H9 (cell line): Measurements from ENCODE around the gene GPM6B. TPM values are rescaled to one million over a fixed set of nuclear protein-coding genes. Genes with fewer than 3 reads are reported as not detected.

Source experiments
- DNase-seq: peaks from one replicate; pipeline ENCODE4 v3.0.0-alpha.2; 2017
- H2AFZ ChIP-seq: one replicate; pipeline ENCODE4 v1.6.1; 2013; ENCODE audit warnings: mild to moderate bottlenecking, low read length, control low read depth, moderate library complexity
- H2AK5ac ChIP-seq: 2 replicates; pipeline ENCODE4 v1.6.1; 2013; ENCODE audit warnings: low read length, control low read depth, mixed read lengths; ENCODE audit not compliant: insufficient read length
- H2BK120ac ChIP-seq: one replicate; pipeline ENCODE4 v1.6.1; 2013; ENCODE audit warnings: low read depth, mild to moderate bottlenecking, low read length, control low read depth, inconsistent platforms; ENCODE audit not compliant: poor library complexity, severe bottlenecking
- H2BK12ac ChIP-seq: 2 replicates; pipeline ENCODE4 v1.6.1; 2013; ENCODE audit warnings: low read length, control low read depth, mixed read lengths, low read depth; ENCODE audit not compliant: insufficient read length
- H2BK15ac ChIP-seq: 2 replicates; pipeline ENCODE4 v1.6.1; 2013; ENCODE audit warnings: low read depth, low read length, control low read depth
- H2BK20ac ChIP-seq: one replicate; pipeline ENCODE4 v1.6.1; 2013; ENCODE audit warnings: low read depth, mild to moderate bottlenecking, low read length, control low read depth, inconsistent platforms; ENCODE audit not compliant: poor library complexity, severe bottlenecking
- H2BK5ac ChIP-seq: 2 replicates; pipeline ENCODE4 v1.6.1; 2013; ENCODE audit warnings: low read length, control low read depth, mixed read lengths; ENCODE audit not compliant: insufficient read length
- H3K14ac ChIP-seq: 2 replicates; pipeline ENCODE4 v1.6.1; 2013; ENCODE audit warnings: low read length, control low read depth; ENCODE audit not compliant: insufficient read depth
- H3K18ac ChIP-seq: 2 replicates; pipeline ENCODE4 v1.6.1; 2013; ENCODE audit warnings: low read depth, mild to moderate bottlenecking, mixed read lengths, low read length, control low read depth; ENCODE audit not compliant: insufficient read length
- H3K23ac ChIP-seq: 2 replicates; pipeline ENCODE4 v1.6.1; 2013; ENCODE audit warnings: low read length, control low read depth, mixed read lengths, low read depth; ENCODE audit not compliant: insufficient read length
- H3K23me2 ChIP-seq: 2 replicates; pipeline ENCODE4 v1.6.1; 2013; ENCODE audit warnings: low read depth, mild to moderate bottlenecking, mixed read lengths, low read length, control low read depth; ENCODE audit not compliant: insufficient read length, poor library complexity, severe bottlenecking
- H3K27ac ChIP-seq: 2 replicates; pipeline ENCODE4 v1.5.1; 2013; ENCODE audit warnings: low read length, control low read depth, mixed read lengths, low read depth; ENCODE audit not compliant: insufficient read length
- H3K27me3 ChIP-seq: 2 replicates; pipeline ENCODE4 v1.6.1; 2013; ENCODE audit warnings: low read length, control low read depth, inconsistent platforms; ENCODE audit not compliant: insufficient read depth
- H3K4ac ChIP-seq: 2 replicates; pipeline ENCODE4 v1.6.1; 2013; ENCODE audit warnings: low read depth, mild to moderate bottlenecking, control low read depth, inconsistent platforms, low read length, moderate library complexity
- H3K4me1 ChIP-seq: 2 replicates; pipeline ENCODE4 v1.6.1; 2013; ENCODE audit warnings: low read length, control low read depth, inconsistent platforms; ENCODE audit not compliant: insufficient read depth
- H3K4me2 ChIP-seq: 2 replicates; pipeline ENCODE4 v1.6.1; 2013; ENCODE audit warnings: low read length, control low read depth, mixed read lengths; ENCODE audit not compliant: insufficient read length, insufficient read depth
- H3K56ac ChIP-seq: 2 replicates; pipeline ENCODE4 v1.6.1; 2013; ENCODE audit warnings: low read depth, mild to moderate bottlenecking, mixed read lengths, low read length, control low read depth; ENCODE audit not compliant: insufficient read length
- H3K79me1 ChIP-seq: 2 replicates; pipeline ENCODE4 v1.6.1; 2013; ENCODE audit warnings: low read depth, mild to moderate bottlenecking, moderate library complexity, low read length, control low read depth, inconsistent platforms; ENCODE audit not compliant: insufficient read depth, poor library complexity, severe bottlenecking
- H3K79me2 ChIP-seq: 2 replicates; pipeline ENCODE4 v1.6.1; 2013; ENCODE audit warnings: low read length, control low read depth, inconsistent platforms; ENCODE audit not compliant: insufficient read depth
- H3K9ac ChIP-seq: 2 replicates; pipeline ENCODE4 v1.6.1; 2013; ENCODE audit warnings: low read length, control low read depth, mixed read lengths; ENCODE audit not compliant: insufficient read length; ENCODE audit errors: extremely low read depth
- H3K9me3 ChIP-seq: one replicate; pipeline ENCODE4 v1.6.1; 2013; ENCODE audit warnings: low read depth, low read length, inconsistent platforms; ENCODE audit not compliant: control insufficient read depth
- H3T11ph ChIP-seq: one replicate; pipeline ENCODE4 v1.6.1; 2013; ENCODE audit warnings: mild to moderate bottlenecking, low read length, control low read depth, inconsistent platforms
- H4K20me1 ChIP-seq: one replicate; pipeline ENCODE4 v1.6.1; 2013; ENCODE audit not compliant: control insufficient read depth, insufficient read length, insufficient read depth
- H4K5ac ChIP-seq: 2 replicates; pipeline ENCODE4 v1.6.1; 2013; ENCODE audit warnings: low read depth, mild to moderate bottlenecking, mixed read lengths, low read length, control low read depth; ENCODE audit not compliant: insufficient read length
- H4K8ac ChIP-seq: replicated peaks from 2 replicates; pipeline ENCODE4 v1.6.1; 2013; ENCODE audit warnings: low read length, control low read depth, mixed read lengths, low read depth; ENCODE audit not compliant: insufficient read length
- H4K91ac ChIP-seq: 2 replicates; pipeline ENCODE4 v1.6.1; 2013; ENCODE audit warnings: low read depth, mild to moderate bottlenecking, moderate library complexity, mixed read lengths, low read length, control low read depth; ENCODE audit not compliant: insufficient read length
- H3K27ac Mint-ChIP-seq, 3 experiments: 2 replicates in 2 of 3; 3 replicates in 1 of 3; pipeline ENCODE4 v1.8.0; 2020 to 2021; ENCODE audit warnings: mixed read lengths in 3 of 3, mild to moderate bottlenecking in 1 of 3, moderate library complexity in 1 of 3
- H3K27me3 Mint-ChIP-seq: 2 replicates; pipeline ENCODE4 v1.8.0; 2021; ENCODE audit warnings: low read depth, mild to moderate bottlenecking, moderate library complexity, mixed read lengths
- H3K36me3 Mint-ChIP-seq, 3 experiments: 2 replicates in 2 of 3; 3 replicates in 1 of 3; pipeline ENCODE4 v1.8.0; 2020 to 2021; ENCODE audit warnings: low read depth in 3 of 3, mixed read lengths in 3 of 3; ENCODE audit not compliant: insufficient read depth in 1 of 3
- H3K4me1 Mint-ChIP-seq, 2 experiments: 2 replicates each; pipeline ENCODE4 v1.8.0; 2020; ENCODE audit warnings: mixed read lengths in 2 of 2
- H3K4me3 Mint-ChIP-seq, 2 experiments: 2 replicates in 1 of 2; 3 replicates in 1 of 2; pipeline ENCODE4 v1.8.0; 2020 to 2021; ENCODE audit warnings: mild to moderate bottlenecking in 2 of 2, mixed read lengths in 2 of 2, moderate library complexity in 1 of 2
- H3K9me3 Mint-ChIP-seq, 2 experiments: 2 replicates in 1 of 2; 3 replicates in 1 of 2; pipeline ENCODE4 v1.8.0; 2020; ENCODE audit warnings: mild to moderate bottlenecking in 2 of 2, mixed read lengths in 2 of 2, moderate library complexity in 1 of 2
- WGBS: extraction: QIAGEN DNeasy Blood & Tissue Kit; methylation state at CpG from one replicate; pipeline ENCODE4 v1.1.7; 2013; ENCODE audit warnings: missing lambda C conversion rate, low lambda C conversion rate, mixed read lengths; ENCODE audit not compliant: insufficient read length; ENCODE audit errors: extremely low coverage; 5-methylcytosine and 5-hydroxymethylcytosine counted together
- total RNA-seq: library from RNA; stranded (reverse); gene quantifications from 2 replicates; pipeline ENCODE4 v1.2.1, GENCODE V29; 2021
- TF ChIP-seq, protein P1 (sequence below): fragments of 200-600 bp; sonication (generic); conservative IDR thresholded peaks from 3 replicates; pipeline ENCODE4 v1.8.0; 2021; ENCODE audit warnings: antibody characterized with exemption, mild to moderate bottlenecking

The GPM6B gene
- total RNA-seq, 1 experiment from 2014 or later = 73.9 TPM

DNA sequence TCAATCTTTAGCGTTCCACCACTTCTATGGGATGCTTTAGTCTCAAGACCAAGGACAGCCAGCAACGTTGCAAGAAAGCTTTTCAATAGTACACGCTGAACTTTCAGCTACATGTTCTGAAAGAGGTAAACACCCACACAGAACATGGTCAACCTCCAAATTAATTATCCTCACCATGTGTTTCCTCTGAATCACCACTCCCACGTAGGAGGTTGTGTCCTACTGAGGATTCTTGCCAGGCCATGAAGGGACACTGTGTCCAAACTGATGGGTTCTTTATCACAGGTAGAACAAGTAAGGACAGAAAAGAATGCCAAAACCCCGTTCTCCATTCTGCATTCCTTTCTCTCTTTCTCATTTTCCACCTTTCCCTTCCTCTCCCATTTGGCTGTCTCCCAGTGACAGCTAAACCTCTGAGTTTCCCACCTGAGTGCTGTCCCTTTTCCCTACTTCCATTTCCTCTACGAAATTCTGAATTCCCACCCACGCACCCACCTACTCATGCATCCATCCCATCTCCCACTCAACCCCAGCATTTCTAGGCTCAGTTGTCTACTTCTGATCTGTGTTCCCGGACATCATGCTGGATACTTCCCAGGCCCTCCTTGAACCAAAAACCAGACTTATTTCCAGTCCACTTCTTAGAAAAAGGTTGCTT is 29.0 kb upstream of the GPM6B start:
- Histone ChIP-seq H3K14ac (no peak overlapping the region), H3K79me1 (peaks cover 3% of the 10 kb centered on the region), H2BK20ac (no peak overlapping the region), H3K79me2 (peaks cover 9% of the 10 kb centered on the region; the same call in 1 of the 2 replicates), H3K23me2 (no peaks in the 10 kb centered on the region), H2BK5ac (no peak overlapping the region), H3K4ac (no peak overlapping the region), H3T11ph (no peak overlapping the region), H4K20me1 (no peaks in the 10 kb centered on the region), H3K4me1 (no peaks in the 10 kb centered on the region; the same call in 1 of the 2 replicates), H2BK15ac (no peak overlapping the region), H3K9me3 (no peaks in the 10 kb centered on the region), H3K27ac (no peak overlapping the region), H3K18ac (no peak overlapping the region), H4K5ac (no peak overlapping the region), H2AFZ (no peak overlapping the region), H2AK5ac (no peak overlapping the region), H3K27me3 (no peaks in the 10 kb centered on the region), H3K9ac (no peak overlapping the region), H2BK120ac (no peak overlapping the region), H3K56ac (no peak overlapping the region), H4K91ac (no peak overlapping the region), H3K4me2 (no peak overlapping the region), H4K8ac (no peak overlapping the region), H2BK12ac (no peak overlapping the region), H3K23ac (no peak overlapping the region)
- WGBS = no CpG with 5 or more reads among the region's 8 CpGs
- no peaks in the 10 kb centered on the region for H3K27me3 Mint-ChIP-seq
- peaks cover 6 to 8% of the 10 kb centered on the region in 2 experiments for H3K4me1 Mint-ChIP-seq
- peak overlapping the region in 2 of 3 experiments; percentile 45 to 59; a peak in 3 of 7 replicates for H3K27ac Mint-ChIP-seq
- no peak for DNase-seq
- TF ChIP-seq, protein P1, sequence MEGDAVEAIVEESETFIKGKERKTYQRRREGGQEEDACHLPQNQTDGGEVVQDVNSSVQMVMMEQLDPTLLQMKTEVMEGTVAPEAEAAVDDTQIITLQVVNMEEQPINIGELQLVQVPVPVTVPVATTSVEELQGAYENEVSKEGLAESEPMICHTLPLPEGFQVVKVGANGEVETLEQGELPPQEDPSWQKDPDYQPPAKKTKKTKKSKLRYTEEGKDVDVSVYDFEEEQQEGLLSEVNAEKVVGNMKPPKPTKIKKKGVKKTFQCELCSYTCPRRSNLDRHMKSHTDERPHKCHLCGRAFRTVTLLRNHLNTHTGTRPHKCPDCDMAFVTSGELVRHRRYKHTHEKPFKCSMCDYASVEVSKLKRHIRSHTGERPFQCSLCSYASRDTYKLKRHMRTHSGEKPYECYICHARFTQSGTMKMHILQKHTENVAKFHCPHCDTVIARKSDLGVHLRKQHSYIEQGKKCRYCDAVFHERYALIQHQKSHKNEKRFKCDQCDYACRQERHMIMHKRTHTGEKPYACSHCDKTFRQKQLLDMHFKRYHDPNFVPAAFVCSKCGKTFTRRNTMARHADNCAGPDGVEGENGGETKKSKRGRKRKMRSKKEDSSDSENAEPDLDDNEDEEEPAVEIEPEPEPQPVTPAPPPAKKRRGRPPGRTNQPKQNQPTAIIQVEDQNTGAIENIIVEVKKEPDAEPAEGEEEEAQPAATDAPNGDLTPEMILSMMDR = no peak
- H3K4me3 Mint-ChIP-seq = no peak overlapping the region
- peaks cover 5 to 15% (median 9%) of the 10 kb centered on the region in 3 experiments; a peak in 5 of 7 replicates for H3K36me3 Mint-ChIP-seq
- peaks cover 21 to 39% of the 10 kb centered on the region in 2 experiments for H3K9me3 Mint-ChIP-seq
